Lung (tissue), 12 donors: ENCODE data around the gene BPIFB6. TPM values are rescaled to one million over a fixed set of nuclear protein-coding genes. Genes with fewer than 3 reads are reported as not detected.

Experiments
- ATAC-seq: fragments of 200-7000 bp; cut with Tn5 transposase; one replicate; pipeline ENCODE4 v1.9.1; 2020; ENCODE audit warnings: moderate number of reproducible peaks; ENCODE audit not compliant: insufficient read depth, low FRiP score
- DNase-seq, 3 donors: peaks; one replicate each; pipeline ENCODE4 v3.0.0-alpha.2; 2013 to 2017
- H3K27ac ChIP-seq, 2 donors: one replicate each; pipeline ENCODE4 v1.5.1; 2013; ENCODE audit warnings: mild to moderate bottlenecking in 2 of 2, moderate library complexity in 2 of 2, control low read depth in 1 of 2, inconsistent platforms in 1 of 2, low read depth in 1 of 2, low read length in 1 of 2
- H3K27me3 ChIP-seq, 3 donors: one replicate each; pipeline ENCODE4 v1.5.1; 2013; ENCODE audit warnings: low read length in 2 of 3; ENCODE audit not compliant: control insufficient read depth in 3 of 3, insufficient read depth in 3 of 3
- H3K36me3 ChIP-seq, 4 donors: one replicate each; pipeline ENCODE4 v1.5.1; 2013; ENCODE audit warnings: low read length in 4 of 4, mild to moderate bottlenecking in 1 of 4, moderate library complexity in 1 of 4; ENCODE audit not compliant: control insufficient read depth in 4 of 4, insufficient read depth in 4 of 4
- H3K4me1 ChIP-seq, 5 donors: one replicate each; pipeline ENCODE4 v1.5.1; 2013; ENCODE audit warnings: low read length in 5 of 5, mild to moderate bottlenecking in 2 of 5, moderate library complexity in 1 of 5; ENCODE audit not compliant: control insufficient read depth in 5 of 5, insufficient read depth in 5 of 5
- H3K4me3 ChIP-seq: one replicate; pipeline ENCODE4 v1.5.1; 2013; ENCODE audit warnings: mild to moderate bottlenecking, control low read depth, moderate library complexity
- H3K9ac ChIP-seq, 2 donors: one replicate each; pipeline ENCODE4 v1.5.1; 2013; ENCODE audit warnings: low read length in 2 of 2, control low read depth in 1 of 2; ENCODE audit not compliant: insufficient read depth in 1 of 2
- H3K9me3 ChIP-seq, 4 donors: one replicate each; pipeline ENCODE4 v1.5.1; 2013; ENCODE audit warnings: low read length in 3 of 4, mild to moderate bottlenecking in 1 of 4, moderate library complexity in 1 of 4; ENCODE audit not compliant: control insufficient read depth in 4 of 4, insufficient read depth in 3 of 4
- WGBS, 2 donors: extraction: QIAGEN DNeasy Blood & Tissue Kit; methylation state at CpG; one replicate each; pipeline ENCODE4 v1.1.7; 2013; 5-methylcytosine and 5-hydroxymethylcytosine counted together
- polyA plus RNA-seq, 2 donors: library from polyadenylated mRNA; stranded (reverse); fragments of 200-250 nt; gene quantifications; one replicate each; pipeline ENCODE4 v1.2.1, GENCODE V29; 2013
- total RNA-seq, 2 donors: library from RNA; depleted of rRNA in 1 of 2; stranded (reverse); fragments of >200 nt in 1 of 2; gene quantifications; one replicate each; pipeline ENCODE4 v1.2.1, GENCODE V29; 2014 to 2021
- TF ChIP-seq, protein P1 (sequence below): IDR thresholded peaks from 2 replicates; pipeline ENCODE4 v1.5.1; 2012; ENCODE audit warnings: mild to moderate bottlenecking; ENCODE audit errors: control extremely low read depth, extremely low read depth
- donor health status: control.
- donor health status: control.
- donor health status: Bipolar disorder and iron deficiency.
- donor health status: healthy.
- donor health status: DM: yes; HTN: yes; CAD: no.

Gene BPIFB6
- total and polyA plus RNA-seq, 4 donors = not detected

DNA sequence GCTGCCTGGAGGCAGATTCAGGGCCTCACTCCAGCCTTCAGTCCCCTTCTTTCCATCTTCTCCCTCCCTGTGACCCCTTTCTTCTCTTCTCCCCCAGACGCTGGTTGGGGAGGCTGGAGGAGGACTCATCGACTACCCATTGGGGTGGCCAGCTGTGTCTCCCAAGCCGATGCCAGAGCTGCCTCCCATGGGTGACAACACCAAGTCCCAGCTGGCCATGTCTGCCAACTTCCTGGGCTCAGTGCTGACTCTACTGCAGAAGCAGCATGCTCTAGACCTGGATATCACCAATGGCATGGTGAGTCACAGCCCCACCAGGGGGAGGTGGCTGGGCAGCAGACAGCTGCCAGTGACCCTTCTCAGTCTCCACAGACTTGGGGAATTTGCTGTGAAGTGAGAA lies 60.9 kb downstream of the BPIFB6 start:
- no peaks in the 10 kb centered on the region for H3K9me3 ChIP-seq
- no peak overlapping the region for H3K4me3 ChIP-seq
- no peak overlapping the region for H3K27ac ChIP-seq
- H3K9ac ChIP-seq = no peak overlapping the region
- no peak for ATAC-seq
- TF ChIP-seq, protein P1, sequence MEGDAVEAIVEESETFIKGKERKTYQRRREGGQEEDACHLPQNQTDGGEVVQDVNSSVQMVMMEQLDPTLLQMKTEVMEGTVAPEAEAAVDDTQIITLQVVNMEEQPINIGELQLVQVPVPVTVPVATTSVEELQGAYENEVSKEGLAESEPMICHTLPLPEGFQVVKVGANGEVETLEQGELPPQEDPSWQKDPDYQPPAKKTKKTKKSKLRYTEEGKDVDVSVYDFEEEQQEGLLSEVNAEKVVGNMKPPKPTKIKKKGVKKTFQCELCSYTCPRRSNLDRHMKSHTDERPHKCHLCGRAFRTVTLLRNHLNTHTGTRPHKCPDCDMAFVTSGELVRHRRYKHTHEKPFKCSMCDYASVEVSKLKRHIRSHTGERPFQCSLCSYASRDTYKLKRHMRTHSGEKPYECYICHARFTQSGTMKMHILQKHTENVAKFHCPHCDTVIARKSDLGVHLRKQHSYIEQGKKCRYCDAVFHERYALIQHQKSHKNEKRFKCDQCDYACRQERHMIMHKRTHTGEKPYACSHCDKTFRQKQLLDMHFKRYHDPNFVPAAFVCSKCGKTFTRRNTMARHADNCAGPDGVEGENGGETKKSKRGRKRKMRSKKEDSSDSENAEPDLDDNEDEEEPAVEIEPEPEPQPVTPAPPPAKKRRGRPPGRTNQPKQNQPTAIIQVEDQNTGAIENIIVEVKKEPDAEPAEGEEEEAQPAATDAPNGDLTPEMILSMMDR = no peak
- no peaks in the 10 kb centered on the region for H3K36me3 ChIP-seq
- H3K27me3 ChIP-seq = no peaks in the 10 kb centered on the region
- no peaks in the 10 kb centered on the region for H3K4me1 ChIP-seq
- no peak for DNase-seq
- WGBS, 2 donors = 85 to 88% methylated on average over 3 of the region's 3 CpGs

DNA sequence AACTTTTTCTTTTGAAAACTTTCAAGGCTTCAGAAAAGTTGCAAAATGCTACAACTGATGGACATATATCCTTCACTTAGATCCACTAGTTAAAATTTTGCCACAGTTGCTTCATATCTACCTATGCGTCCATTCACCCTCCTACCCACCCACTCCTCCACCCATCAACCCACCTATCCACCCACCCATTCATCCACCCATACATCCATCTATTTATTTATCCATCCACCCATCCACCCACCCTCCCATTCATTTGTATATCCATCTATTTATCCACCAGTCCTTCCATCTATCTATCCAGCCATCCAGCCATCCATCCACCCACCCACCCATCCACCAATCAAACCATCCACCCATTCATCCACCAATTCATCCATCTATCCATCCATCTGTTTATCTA lies 61.6 kb downstream of the BPIFB6 start:
- 82 to 97% methylated on average over 1 of the region's 1 CpG for WGBS, 2 donors
- H3K27ac ChIP-seq = no peak overlapping the region
- TF ChIP-seq, protein P1 = no peak
- no peaks in the 10 kb centered on the region for H3K9me3 ChIP-seq
- ATAC-seq (no peak), DNase-seq (no peak)
- H3K4me1 ChIP-seq = no peaks in the 10 kb centered on the region
- H3K27me3 ChIP-seq = no peaks in the 10 kb centered on the region
- no peak overlapping the region for H3K4me3 ChIP-seq
- H3K36me3 ChIP-seq = no peaks in the 10 kb centered on the region
- H3K9ac ChIP-seq = no peak overlapping the region

GRCh38 chr20:33093582-33093981 lies 62.1 kb downstream of the BPIFB6 start:
- Histone ChIP-seq H3K9me3 (no peaks in the 10 kb centered on the region), H3K4me3 (no peak overlapping the region), H3K9ac (no peak overlapping the region), H3K4me1 (no peaks in the 10 kb centered on the region), H3K27me3 (no peaks in the 10 kb centered on the region), H3K27ac (no peak overlapping the region), H3K36me3 (no peaks in the 10 kb centered on the region)
- ATAC-seq (no peak), DNase-seq (no peak)
- WGBS, 2 donors = 0 to 90% methylated on average over 1 of the region's 1 CpG
- TF ChIP-seq, protein P1 = no peak

Other genes starting within 250 kb of the BPIFB6 start
- gene MAPRE1, start 211.7 kb upstream of the BPIFB6 start, total RNA-seq = 10 to 100 TPM; 78.5 to 90.6 TPM
- 10 to 100 TPM; 26.7 to 77.3 TPM for gene MAPRE1, start 211.7 kb upstream of the BPIFB6 start, polyA plus RNA-seq
- under 1 TPM; 0.57 to 0.83 TPM for gene EFCAB8, start 172.7 kb upstream of the BPIFB6 start, total RNA-seq
- gene EFCAB8, start 172.7 kb upstream of the BPIFB6 start, polyA plus RNA-seq = under 1 TPM; 0.08 to 0.35 TPM
- not detected for gene SUN5, start 27.2 kb upstream of the BPIFB6 start, total RNA-seq
- not detected for gene SUN5, start 27.2 kb upstream of the BPIFB6 start, polyA plus RNA-seq
- gene BPIFB2, start 23.9 kb upstream of the BPIFB6 start, total RNA-seq = 1 to 10 TPM; 2.3 to 3.0 TPM
- under 1 TPM; 0.41 to 0.89 TPM for gene BPIFB2, start 23.9 kb upstream of the BPIFB6 start, polyA plus RNA-seq
- gene BPIFB3, start 22.3 kb downstream of the BPIFB6 start, total RNA-seq = not detected
- gene BPIFB3, start 22.3 kb downstream of the BPIFB6 start, polyA plus RNA-seq = not detected
- not detected for gene BPIFB4, start 48.0 kb downstream of the BPIFB6 start, total RNA-seq
- under 1 TPM in 1 of 2 donors, not detected in 1; 0.25 TPM for gene BPIFB4, start 48.0 kb downstream of the BPIFB6 start, polyA plus RNA-seq
- under 1 TPM in 1 of 2 donors, not detected in 1; 0.40 TPM for gene BPIFA2, start 136.5 kb downstream of the BPIFB6 start, total RNA-seq
- gene BPIFA2, start 136.5 kb downstream of the BPIFB6 start, polyA plus RNA-seq = 1 to 10 TPM; 1.2 to 3.1 TPM
- not detected for gene BPIFA3, start 185.7 kb downstream of the BPIFB6 start, total RNA-seq
- gene BPIFA3, start 185.7 kb downstream of the BPIFB6 start, polyA plus RNA-seq = not detected
- 10 to 100 TPM in 1 of 2 donors, under 1 TPM in 1; 0.48 to 59.6 TPM for gene BPIFA1, start 204.3 kb downstream of the BPIFB6 start, total RNA-seq
- 100 to 1,000 TPM in 1 of 2 donors, 10 to 100 TPM in 1; 13.2 to 153 TPM for gene BPIFA1, start 204.3 kb downstream of the BPIFB6 start, polyA plus RNA-seq